NCI-H2107 treated with DMSO at 0.1 percent for 48 hours (cell line): ENCODE data around the gene ADGRD2.
"Not testable (repeated sequence)": the region's sequence is repeated elsewhere in the genome, so short reads cannot be mapped to it uniquely, and the experiment has no call there.

Source experiments
- DNase-seq: peaks from one replicate; lab custom pipeline; 2025; ENCODE audit not compliant: unreplicated experiment; lab: John Stamatoyannopoulos, UW

The ADGRD2 gene, protein sequence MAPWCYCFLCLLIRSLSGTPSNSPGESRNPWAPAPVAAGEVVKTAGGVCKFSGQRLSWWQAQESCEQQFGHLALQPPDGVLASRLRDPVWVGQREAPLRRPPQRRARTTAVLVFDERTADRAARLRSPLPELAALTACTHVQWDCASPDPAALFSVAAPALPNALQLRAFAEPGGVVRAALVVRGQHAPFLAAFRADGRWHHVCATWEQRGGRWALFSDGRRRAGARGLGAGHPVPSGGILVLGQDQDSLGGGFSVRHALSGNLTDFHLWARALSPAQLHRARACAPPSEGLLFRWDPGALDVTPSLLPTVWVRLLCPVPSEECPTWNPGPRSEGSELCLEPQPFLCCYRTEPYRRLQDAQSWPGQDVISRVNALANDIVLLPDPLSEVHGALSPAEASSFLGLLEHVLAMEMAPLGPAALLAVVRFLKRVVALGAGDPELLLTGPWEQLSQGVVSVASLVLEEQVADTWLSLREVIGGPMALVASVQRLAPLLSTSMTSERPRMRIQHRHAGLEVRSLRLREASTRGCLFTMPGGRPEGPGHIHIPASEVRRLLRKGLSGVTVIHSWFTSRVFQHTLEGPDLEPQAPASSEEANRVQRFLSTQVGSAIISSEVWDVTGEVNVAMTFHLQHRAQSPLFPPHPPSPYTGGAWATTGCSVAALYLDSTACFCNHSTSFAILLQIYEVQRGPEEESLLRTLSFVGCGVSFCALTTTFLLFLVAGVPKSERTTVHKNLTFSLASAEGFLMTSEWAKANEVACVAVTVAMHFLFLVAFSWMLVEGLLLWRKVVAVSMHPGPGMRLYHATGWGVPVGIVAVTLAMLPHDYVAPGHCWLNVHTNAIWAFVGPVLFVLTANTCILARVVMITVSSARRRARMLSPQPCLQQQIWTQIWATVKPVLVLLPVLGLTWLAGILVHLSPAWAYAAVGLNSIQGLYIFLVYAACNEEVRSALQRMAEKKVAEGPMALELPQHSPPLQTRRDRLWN

DNA sequence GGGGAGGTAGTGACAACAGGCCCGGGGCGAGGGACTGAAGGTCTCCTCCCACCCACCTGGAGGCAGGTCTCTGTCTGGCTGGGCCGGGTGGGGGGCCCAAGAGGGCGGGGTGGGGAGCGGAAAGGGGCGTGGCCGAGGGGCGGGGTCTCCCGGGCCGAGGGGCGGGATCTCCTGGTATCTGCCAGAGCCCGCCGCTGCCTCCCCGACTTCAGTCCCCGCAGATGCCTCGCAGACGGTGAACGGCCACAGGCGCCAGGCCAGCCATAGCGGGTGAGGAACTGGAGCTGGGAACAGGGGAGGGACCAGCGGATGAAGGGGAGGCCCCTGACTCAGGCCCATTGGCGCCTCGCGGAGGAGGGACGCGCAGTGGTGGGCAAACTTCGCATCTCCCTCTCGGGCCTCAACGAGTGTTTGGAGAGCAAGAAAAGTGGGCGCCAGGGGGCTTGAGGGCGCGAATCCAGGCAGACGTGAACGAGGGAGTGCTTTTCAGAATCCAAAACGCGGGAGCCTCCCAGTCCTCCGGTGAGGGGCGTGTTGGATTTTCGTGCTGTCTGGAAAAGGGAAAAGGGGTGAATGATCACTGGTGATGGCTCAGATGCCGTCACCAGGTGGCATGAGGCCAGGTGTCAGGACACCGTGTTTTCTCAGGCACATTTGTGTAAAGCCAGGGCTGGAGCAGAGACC lies at the start of gene ADGRD2:
Gene ADGRD2 (plus strand): TSS at position 211 of the 684 bp plus-strand sequence. CDS start 1,216 bp downstream, outside the sequence.
- peak; percentile 3 for DNase-seq

DNA sequence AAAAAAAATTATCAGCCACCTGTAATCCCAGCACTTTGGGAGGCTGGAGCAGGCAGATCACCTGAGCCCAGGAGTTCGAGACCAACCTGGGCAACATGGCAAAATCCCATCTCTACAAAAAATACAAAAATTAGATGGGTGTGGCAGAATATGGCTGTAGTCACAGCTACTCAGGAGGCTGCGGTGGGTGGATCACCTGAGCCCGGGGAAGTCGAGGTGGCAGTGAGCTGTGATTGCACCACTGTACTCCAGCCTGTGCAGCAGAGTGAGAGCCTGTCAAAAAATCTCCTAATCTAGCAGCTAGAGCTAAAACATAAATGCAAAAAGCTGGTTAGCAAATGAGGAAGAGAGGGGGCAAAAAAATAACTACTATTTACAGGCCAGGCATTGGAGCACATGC lies 47.0 kb upstream of the ADGRD2 start:
- no peak for DNase-seq

DNA sequence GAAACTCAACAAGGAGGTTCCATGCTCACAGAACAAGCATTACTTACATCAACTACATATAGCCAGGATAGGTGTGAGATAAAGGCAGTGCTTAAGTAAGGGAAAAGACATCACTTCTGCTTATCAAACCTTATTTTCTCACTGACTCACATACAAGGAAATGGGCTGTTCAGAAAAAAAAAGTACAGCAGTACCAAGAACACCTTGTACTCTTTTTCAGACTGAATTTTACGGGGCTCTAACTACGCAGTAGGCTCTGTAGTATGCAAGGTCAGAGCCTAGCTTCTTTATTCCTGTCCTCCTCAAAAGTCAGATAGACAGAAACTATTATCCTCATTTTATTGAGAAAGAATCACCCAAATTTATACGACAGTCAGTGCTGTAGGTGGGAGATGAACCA lies 40.8 kb upstream of the ADGRD2 start:
- DNase-seq: no peak

DNA sequence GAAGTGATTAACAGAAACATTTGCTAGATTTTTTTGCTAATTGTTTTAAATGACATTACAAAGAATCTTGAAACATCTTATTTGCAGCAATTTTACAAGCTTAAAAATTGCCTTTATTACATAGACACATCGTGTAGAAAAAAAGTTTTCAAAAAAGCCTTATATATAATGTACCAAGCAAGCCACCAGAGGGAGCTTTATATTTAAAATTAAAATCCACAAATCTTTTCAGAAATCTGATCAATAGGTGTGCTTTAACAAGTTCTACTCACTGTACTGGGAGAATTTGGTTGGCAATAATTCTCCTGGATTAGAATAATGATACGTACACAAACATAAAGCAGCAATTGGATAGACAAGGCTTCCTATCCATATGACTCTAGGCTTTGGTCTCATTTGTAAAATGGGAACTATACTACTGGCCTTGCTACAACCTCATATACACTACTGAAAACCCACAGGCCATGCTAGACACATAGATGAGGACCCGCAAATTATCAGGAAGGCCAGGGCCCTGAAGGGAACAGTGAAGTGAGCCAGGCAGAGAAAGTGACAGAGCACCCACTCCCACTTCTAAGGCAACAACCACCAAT lies 39.8 kb upstream of the ADGRD2 start:
- no peak for DNase-seq

DNA sequence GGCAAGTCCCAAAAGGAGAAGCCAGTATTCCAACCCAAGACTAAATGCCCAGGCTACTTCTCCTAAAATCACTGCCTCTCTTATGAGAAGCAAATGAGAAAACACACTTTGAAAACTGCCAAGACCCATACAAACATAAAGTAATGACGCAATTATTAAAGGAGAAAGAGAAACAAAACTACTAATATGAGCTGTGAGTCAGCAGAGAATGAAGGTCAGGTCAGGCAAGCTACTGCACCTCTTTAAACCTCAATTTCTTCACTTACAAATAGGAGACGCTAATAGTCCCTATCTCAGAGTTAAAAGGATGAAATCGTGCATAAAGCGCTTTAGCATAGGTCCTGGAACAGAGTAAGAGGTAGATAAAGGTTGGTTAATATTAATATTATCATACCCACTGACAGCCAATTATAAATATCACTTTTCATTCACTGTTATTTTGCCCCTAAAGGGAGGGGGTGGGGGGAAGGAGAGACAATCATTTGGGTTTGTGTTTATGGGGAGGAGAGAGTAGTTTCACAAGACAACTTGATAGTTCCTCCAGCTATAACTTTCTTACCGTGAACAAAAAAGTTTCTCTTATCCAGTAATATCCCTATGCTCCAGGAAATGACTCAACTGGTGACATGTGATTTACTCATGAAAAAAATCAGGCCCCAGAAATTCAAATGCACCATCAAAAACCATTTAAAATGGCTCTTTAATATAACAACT lies 38.6 kb upstream of the ADGRD2 start:
- DNase-seq: no peak

DNA sequence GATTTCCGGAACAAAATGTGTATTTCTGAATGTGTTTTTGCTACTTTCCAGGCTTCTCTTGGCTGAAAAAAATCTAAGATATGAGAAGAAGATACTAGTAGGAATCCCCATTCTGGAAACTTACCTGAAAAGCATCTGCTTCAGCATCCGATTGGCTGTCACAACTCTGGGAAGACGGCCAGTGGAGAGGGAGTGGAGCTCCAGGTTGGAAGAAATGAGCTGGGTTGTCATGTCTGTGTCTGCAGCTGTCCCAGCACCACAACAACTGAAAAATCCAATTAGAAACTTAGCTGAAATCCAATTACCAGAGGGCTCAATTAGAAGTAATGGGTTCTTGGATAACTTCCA lies 38.0 kb upstream of the ADGRD2 start:
- DNase-seq: no peak

DNA sequence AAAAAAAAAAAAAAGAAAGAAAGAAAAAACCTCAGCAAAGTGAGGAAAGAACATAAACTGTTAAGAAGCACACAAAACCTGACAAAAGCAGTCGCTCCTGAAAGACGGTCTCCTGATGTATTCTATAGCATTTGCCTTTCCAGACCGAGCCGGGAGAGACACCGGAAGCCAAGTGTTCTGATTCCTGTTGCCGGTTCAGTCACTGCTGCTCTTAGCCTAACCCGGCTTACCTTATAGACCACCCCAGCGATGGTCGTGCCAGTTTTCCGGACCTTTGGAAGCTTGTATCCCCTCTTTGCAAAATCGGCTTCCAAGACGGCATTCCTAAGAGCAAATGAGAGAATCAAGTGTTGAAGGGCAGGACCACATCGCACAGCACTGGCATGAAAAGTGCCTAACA lies 35.6 kb upstream of the ADGRD2 start:
- DNase-seq: no peak

DNA sequence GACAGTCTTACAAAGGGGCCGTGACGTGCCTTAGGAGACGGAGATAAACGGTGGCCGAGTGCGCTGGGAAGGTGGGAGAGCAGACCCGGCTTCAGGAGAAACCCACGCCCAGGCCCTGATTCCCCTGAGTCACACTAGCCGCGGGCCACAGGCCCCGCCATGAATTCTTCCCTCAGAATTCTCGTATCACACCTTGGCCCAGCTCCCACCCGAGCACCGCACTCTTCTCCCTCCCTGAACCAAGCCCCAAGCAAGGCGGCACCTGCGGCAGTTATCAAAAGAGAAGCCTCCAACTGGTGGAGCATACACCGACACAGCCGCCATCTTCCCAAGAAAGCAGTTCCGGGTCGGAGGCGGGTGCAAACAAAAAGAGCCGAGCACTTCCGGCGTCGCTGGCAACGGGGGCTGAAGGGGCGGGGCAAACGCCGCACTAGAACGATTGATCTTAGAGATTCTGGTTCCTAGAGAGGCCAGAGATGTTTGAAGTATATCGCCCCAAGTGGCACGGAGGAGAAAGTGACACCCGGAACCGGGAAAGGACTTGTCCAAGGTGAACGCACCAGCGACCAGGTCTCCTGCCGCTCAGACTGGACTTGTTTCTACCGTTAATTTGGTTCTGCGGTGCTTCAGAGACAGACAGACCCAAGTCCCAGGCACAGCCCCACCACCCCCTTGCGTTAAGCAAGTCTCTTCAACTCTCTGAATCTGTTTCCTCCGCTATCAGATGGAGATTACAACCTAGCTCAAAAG lies 35.0 kb upstream of the ADGRD2 start, which contains the start of gene PSMB7:
Gene PSMB7 (minus strand): TSS at position 341 of the 750 bp plus-strand sequence. CDS start 17 bp downstream, at position 324.
- DNase-seq: peak; percentile 89

DNA sequence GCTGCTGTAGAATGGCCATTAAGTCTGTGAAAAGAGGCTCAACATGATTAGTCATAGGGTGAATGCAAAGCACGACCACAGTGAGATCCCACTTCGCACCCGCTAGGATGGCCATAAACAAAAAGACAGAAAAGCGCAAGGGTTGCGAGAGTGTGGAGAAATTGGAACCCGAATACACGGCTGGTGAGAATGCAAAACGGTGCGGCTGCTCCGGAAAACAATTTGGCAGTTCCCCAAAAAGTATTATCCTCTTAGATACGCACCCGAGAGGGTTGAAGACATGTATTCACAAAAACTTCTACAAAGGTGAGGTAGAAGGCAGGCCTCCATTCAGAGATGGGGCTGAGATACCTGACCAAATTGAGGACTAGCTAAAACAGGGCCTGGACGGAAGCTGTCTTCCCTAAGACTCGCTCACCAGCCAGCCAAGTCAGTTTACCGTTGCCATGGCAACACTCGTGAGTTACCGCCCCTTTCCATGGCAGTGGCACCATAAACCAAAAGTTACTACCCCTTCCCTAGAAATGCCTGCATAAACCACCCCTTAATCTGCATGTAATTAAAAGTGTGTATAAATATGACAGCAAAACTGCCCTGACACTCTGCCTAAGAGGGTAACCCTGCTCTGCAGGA lies 34.3 kb upstream of the ADGRD2 start:
- no peak for DNase-seq

DNA sequence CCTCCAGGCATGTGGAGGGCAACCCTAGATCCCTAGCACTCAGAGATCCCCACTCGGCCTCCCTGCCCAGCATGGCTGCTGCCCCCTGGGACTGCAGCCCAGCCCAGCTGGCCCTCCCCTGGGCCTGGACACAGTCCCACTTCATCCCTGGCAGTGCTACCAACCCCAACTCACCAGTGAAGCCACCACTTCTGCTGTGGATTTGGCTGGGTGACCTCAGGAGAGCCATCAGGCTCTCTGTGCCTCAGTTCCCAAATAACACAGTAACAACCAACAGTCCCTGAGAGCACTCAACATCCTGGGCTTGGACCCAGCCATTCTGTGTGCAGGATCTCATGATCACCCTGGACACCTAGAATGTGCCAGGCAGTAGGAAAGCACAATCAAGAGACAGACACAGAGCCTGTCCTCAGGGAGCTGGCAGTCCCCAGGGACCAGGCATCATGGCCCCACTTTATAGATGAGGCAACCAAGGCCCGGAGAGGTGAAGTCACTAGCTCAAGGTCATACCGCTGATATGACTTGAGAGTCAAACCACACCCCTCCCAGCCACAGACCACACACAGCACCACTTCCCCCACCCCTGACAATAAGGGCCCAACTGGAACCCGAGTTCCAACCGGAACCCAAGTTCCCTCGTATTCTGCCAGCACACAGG lies 30.3 kb upstream of the ADGRD2 start:
- DNase-seq: no peak

DNA sequence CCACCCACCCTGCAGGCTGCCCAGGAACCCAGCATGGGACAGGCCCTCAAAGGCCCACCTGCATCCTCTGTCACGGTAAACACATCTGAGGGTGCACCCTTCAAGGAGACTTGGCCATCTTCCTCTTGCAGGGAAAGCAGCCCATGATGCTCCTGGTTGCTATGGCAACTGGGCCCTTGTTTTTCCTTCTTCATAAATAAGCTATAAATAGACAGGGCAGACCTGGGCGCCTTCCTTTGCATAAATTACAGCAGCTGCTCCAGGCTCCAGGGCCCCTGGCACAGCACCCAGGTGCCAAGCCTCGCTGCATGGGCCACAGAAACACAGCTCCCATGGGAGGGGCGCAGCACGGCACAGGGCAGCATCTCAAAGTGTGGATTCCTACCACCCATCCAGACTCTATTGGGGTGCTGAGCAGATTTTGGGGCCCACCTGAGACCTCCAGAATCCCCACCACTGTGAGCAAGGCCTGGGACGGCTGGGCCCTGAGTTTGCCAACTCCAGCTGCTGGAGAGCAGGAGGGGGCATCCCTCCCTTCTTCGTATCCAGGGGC lies 29.2 kb upstream of the ADGRD2 start:
- peak; percentile 63 for DNase-seq

DNA sequence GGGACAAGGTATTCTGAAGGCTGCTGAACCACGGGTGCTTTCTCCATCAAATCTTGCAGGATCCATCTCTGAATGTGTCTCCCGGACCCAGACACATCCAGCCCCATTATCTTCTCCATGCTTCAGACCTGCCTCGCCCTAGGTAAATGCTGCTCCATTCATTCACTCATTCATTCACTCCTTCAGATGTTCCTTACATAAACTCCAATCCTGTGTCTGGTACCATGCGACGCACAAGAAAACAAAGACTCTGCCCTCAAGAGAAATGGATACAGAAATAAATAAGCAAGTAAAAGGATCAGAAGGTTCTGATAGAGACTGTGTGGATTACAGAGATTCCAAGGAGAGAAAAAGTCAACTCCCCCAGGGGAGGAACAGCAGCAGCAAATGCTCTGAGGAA lies 27.1 kb upstream of the ADGRD2 start:
- DNase-seq: no peak

DNA sequence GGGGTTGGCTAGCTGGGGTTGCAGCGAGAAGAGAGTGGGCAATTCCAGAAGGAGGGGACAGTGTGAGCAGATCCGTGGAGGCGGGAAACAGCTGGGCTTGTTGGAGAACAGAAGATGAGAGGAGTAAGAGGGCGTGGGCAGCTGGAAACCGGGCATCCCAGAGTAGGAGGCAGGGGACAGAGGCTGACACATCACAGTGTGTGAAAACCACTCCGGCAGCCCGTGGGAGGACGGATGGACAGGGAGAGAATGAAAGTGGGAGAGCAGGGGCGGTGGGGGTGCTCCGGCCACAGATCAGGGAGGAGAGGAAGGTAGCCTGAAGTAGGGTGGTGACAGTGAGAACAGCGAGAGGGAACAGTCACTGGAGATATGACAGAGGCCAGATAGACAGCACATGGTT lies 26.7 kb upstream of the ADGRD2 start:
- DNase-seq: no peak

DNA sequence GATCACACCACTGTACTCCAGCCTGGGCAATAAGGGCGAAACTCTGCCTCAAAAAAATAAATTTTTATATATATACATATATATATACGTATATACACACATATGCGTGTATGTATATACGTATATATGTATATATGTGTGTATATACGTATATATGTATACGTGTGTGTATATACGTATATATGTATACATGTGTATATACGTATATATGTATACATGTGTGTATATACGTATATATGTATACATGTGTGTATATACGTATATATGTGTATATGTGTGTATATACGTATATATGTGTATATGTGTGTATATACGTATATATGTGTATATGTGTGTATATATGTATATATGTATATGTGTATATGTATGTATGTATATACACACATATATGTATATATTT lies 24.5 kb upstream of the ADGRD2 start:
- DNase-seq: not testable (repeated sequence)

DNA sequence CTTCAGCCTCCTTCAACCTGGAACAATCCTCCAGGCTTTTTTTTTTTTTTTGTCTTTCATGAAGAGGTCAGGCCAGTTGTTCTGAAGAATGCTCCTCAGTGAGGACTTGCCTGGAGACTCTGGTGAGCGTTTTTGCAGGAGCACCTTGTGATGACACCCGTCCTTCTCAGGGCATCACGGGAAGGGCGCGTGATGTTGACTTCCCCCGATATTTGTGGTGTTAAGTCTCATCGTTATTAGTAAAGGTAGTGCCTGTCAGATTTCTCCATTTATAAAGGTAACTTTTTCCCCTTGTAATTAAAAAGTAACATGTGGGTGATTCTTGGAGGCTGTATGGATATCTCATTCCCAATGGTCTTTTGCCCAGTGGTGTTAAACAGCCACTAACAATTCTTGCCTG lies 23.9 kb upstream of the ADGRD2 start:
- DNase-seq: no peak

DNA sequence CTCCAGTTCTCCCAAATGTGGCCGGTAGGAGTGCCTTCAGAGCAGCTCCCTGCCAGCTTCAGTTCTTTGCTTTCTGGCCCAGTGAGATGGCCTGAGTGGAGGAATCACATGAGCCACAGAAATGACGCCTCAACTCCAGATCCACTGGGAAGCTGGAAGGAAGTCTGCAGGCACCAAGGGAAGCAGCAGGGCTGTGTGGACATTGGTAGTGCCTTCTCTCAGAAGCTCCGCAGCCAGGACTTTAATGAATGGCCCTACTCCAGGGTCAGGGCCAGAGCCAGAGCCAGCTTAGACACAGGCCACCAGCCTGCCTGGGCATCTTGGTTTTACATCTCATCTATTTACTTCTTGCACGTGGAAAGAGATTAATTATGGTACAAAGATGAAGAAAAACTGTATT lies 23.0 kb upstream of the ADGRD2 start:
- no peak for DNase-seq

DNA sequence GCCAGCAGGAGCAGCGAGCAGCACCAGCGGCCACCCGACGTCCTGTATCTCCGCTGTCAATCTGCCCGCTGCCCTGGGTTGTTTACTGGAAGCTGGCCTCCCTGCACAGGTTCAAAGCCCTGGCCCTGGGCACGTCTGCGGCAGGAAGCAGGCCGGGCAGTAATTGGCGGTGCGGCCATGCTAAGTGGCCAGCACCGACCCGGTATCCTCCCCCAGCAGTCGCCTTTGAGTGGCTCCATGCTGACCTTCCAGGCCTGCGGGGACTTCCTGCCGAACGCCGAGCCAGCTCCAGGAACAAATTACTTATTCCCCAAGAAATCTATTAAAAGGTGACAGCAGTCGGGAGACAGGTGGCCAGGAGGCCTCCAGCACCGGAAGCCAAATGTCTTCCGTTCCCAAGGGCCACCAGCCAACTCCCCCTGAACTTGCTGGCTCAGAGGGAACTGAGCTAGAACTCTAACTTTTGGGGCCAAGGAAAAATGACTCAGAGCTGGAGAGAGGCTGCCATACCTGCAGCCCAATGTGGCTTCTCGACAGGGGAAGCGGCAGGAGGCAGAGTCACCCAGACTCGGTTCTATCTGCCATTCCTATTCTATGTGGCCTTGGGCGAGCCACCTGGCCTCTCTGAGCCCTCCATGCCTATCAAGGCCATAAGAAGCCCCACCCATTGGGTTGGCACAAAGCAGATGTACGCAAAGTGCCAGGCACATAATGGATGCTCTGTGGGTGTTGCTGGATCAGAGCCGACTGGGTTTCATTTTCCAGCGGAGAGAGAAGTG lies 21.3 kb upstream of the ADGRD2 start:
- DNase-seq: peak; percentile 63

DNA sequence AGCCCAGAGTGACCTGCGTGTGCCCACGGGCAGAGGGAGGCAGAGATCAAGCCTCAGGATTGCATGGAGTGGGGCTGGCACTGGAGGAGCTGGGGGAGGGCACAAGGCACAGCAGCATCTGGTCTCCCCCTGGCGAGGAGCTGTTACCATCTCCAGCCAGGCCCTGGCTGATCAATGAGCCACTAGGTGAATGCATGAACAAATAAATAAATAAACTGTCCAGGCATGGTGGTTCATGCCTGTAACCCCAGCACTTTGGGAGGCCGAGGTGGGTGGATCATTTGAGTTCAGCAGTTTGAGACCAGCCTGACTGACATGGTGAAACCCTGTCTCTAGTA lies 20.8 kb upstream of the ADGRD2 start:
- no peak for DNase-seq
